ENCODE data around the gene PDLIM7.

PDLIM7 gene

GRCh38 chr5:177505075-177505474 is 7.7 kb upstream of the PDLIM7 start:
- no peak for DNase-seq

GRCh38 chr5:177504086-177505056 is 7.0 kb upstream of the PDLIM7 start:
- DNase-seq: no peak

- no peak for DNase-seq
These were observed 6.1 kb upstream of the PDLIM7 start for GRCh38 chr5:177503351-177504085.

- DNase-seq: no peak
These were observed 5.5 kb upstream of the PDLIM7 start for GRCh38 chr5:177502886-177503285.

- no peak for DNase-seq
These were observed 4.7 kb upstream of the PDLIM7 start for GRCh38 chr5:177501874-177502678.

GRCh38 chr5:177500685-177501522 is 3.5 kb upstream of the PDLIM7 start:
- DNase-seq: peak; percentile 88

GRCh38 chr5:177499842-177500241 is 2.4 kb upstream of the PDLIM7 start:
- DNase-seq: no peak

- peak; percentile 57 for DNase-seq
These were observed 796 bp upstream of the PDLIM7 start for GRCh38 chr5:177498013-177498787.

- DNase-seq: peak; percentile 90
These were observed 595 bp downstream of the PDLIM7 start for GRCh38 chr5:177496727-177497291.

- peak; percentile 62 for DNase-seq
These were observed 1.2 kb downstream of the PDLIM7 start for GRCh38 chr5:177496070-177496726.

- peak; percentile 69 for DNase-seq
These were observed 2.0 kb downstream of the PDLIM7 start for GRCh38 chr5:177495243-177496060.

GRCh38 chr5:177494346-177495195 is 2.8 kb downstream of the PDLIM7 start:
- peak; percentile 68 for DNase-seq

GRCh38 chr5:177493795-177494345 is 3.5 kb downstream of the PDLIM7 start:
- DNase-seq: no peak

- DNase-seq: no peak
These were observed 4.6 kb downstream of the PDLIM7 start for GRCh38 chr5:177492841-177493240.

- no peak for DNase-seq
These were observed 5.2 kb downstream of the PDLIM7 start for GRCh38 chr5:177491983-177492746.

GRCh38 chr5:177491429-177491945 is 5.9 kb downstream of the PDLIM7 start:
- peak; percentile 84 for DNase-seq

GRCh38 chr5:177490992-177491391 is 6.4 kb downstream of the PDLIM7 start:
- no peak for DNase-seq
